H4 (cell line): ENCODE measurements around the gene RAP1GAP2. TPM values are rescaled to one million over a fixed set of nuclear protein-coding genes. Genes with fewer than 3 reads are reported as not detected.

ENCODE experiments used
- DNase-seq: peaks from one replicate; pipeline ENCODE4 v3.0.0-alpha.2; 2015; ENCODE audit warnings: low spot score
- total RNA-seq: library from RNA; depleted of rRNA; stranded (reverse); fragments of >200 nt; shearing (Covaris generic); gene quantifications from 2 replicates; pipeline ENCODE4 v1.2.3, GENCODE V29; 2014

Gene RAP1GAP2
- total RNA-seq, 1 experiment from 2014 or later, result 2.4 TPM

- DNase-seq, result no peak
These were observed 115.0 kb downstream of the RAP1GAP2 start for GRCh38 chr17:2911035-2911754.

DNA sequence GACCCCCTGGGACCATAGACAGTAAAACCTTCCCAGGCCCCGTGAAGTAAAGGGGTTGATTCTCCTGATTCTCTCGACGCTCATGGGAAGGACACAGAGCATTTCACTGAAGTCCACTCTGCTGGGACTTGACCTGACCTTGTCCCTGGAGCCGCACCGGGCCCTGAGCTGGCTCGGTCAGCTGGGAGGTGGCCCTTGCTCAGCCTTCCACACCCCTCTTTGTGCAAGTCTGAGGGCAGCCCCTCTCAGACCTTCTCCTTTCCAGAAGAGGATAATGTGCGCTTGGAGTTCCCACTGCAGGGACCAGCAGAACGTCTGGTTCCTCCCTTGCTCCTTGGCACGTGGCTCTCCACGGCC, 115.5 kb downstream of the RAP1GAP2 start:
- DNase-seq, result no peak

DNA sequence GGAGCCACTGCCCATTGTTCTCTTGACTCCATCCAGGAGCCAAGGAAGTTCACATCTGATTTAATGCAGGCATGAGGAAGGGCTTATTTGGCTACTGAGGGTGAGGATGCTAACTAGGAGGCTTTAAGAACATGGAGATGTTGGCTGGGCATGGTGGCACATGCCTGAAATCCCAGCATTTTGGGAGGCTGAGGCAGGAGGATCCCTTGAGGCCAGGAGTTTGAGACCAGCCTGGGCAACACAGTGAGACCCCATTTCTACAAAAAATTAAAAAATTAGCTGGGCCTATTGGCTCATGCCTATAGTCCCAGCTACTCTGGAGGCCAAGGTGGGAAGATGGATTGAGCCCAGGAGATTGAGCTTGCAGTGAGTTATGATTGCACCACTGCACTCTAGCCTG, 116.5 kb downstream of the RAP1GAP2 start:
- DNase-seq, result no peak

DNA sequence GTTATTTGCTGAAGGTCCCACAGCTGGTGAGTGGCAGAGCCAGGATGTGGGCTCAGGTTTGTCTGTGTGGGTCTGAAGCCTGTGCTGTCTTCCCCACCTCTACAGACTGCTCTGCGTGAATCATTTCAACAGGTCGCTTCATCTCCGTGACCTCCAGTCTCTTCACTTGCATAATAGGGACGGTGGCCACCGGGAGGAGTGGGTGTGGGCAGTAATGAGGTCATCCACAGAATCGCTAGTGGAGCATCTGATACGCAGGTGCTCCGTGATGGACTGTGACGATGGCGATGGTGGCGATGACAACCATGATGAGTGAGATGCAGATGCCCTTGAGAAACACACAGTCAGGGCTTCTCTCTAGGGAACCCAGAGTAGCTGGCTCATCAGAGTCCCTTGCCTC, 120.2 kb downstream of the RAP1GAP2 start:
- DNase-seq, result no peak

GRCh38 chr17:2921443-2921842, 125.2 kb downstream of the RAP1GAP2 start:
- no peak for DNase-seq

DNA sequence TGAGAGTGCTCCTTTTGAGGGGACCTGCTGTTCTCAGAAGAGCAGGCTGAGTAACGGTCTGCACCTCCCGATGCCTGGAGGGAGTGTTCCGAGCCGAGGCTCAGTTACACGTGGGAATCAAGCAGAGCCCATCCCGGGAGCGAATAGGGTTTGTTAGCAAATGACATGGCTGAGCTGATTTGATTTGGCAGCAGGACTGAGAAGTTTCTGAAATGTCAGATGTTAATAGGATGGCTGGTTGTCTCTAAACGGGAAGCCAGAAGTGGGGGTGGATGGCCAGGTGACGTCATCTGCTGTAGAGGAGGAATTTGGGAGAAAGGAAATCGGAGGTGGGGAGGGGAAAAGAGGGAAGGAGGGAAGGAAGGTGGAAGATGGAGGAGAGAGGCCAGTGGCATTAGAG, 128.0 kb downstream of the RAP1GAP2 start:
- no peak for DNase-seq

GRCh38 chr17:2925011-2925410, 128.8 kb downstream of the RAP1GAP2 start:
- no peak for DNase-seq

DNA sequence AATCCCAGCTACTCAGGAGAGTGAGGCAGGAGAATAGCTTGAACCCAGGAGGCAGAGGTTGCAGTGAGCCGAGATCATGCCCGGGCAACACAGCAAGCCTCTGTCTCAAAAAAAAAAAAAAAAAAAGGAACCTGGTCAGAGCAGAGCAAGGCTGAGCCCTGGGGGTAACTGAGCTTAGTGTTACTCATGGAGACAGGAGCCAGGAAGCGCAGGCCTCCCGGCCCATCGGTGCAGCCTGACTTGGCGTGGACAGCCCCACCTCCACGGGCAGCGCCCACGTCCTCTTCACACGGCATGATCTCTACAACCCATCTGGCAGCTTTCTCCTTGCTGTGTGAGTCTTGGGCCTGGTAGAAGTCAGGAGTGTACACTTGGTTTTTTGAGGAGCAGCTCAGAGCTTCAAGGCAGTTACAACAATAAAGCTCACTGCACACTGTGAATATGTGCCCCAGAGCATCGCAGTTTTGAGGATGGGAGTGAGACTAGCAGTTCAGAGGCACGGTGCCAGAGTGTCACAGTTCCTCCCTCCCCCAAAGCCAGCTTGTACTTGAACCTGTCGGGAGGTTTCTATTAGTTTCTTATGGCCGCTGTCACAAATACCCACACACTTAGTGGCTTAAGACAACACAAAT, 129.9 kb downstream of the RAP1GAP2 start:
- DNase-seq, result no peak

DNA sequence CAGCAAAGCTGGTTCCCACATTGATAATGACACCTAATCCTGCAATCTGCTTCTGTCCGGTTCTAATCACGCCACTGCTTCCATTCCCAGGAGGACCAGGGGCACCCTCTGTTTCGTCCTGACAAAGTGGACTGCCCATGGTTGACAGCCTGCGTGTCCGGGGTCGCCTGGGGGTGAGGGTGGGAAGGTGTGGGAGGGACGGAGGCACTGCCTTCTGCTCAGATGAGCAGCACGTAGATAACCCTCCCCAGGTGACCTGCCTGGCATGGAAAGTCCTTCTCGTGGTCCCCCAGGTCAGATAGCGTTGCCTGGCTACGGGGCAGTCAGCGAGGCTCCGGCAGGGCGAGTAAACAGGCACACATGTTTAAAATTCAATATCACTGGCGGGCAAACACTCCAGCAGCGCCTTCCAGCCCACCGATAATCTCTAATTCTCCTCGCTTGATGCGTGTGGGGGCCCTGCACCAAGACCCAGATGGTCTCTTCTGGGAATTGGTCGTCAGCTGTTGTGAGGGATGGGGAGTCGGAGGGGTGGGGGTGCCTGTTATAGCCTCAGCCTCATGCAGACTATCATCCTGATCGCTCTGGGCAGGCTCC, 132.2 kb downstream of the RAP1GAP2 start:
- DNase-seq, result no peak

- no peak for DNase-seq
These were observed 133.8 kb downstream of the RAP1GAP2 start for GRCh38 chr17:2929881-2930533.

DNA sequence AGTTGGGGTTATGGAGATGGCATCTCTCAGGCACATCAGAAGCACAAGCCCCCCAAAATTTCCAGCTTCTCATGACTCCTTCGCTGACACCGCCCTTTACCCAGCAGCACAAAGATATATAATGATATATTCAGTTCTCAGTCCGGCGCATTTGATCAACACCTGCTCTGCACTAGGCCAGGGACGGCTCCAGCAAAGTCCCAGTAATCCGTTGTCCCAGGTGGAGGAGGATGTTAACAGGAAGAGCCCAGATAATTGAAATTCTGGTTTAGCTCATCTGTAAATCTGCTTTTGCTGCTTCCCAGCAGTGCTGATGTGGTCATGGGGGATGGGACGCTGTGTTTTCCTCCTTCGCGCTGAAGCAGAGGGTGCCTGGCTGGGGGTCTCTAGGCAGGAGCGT, 135.6 kb downstream of the RAP1GAP2 start:
- DNase-seq, result no peak

GRCh38 chr17:2932946-2933345, 136.7 kb downstream of the RAP1GAP2 start:
- DNase-seq, result no peak

GRCh38 chr17:2933606-2934005, 137.4 kb downstream of the RAP1GAP2 start:
- no peak for DNase-seq

GRCh38 chr17:2935632-2936031, 139.4 kb downstream of the RAP1GAP2 start:
- DNase-seq, result no peak

DNA sequence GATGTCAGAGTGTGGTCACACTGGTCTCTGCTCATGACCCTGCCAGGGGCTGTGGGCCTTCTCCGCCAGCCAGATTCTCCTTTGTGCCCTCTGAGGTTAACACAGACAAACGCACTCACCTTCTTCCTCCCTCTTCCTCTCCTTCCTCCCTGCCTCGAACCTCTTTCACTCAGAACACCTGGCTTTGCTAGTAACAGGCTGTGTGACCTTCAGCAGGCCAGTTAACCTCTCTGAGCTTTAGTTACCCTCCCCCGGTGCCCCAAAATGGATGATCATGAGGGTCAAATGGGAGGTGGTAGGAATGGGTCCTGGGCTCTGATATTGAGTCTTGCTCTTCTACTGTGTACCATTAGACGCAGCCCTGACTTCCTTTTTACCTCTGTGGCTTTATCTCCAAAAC, 140.1 kb downstream of the RAP1GAP2 start:
- no peak for DNase-seq

GRCh38 chr17:2936771-2937321, 140.6 kb downstream of the RAP1GAP2 start:
- no peak for DNase-seq

DNA sequence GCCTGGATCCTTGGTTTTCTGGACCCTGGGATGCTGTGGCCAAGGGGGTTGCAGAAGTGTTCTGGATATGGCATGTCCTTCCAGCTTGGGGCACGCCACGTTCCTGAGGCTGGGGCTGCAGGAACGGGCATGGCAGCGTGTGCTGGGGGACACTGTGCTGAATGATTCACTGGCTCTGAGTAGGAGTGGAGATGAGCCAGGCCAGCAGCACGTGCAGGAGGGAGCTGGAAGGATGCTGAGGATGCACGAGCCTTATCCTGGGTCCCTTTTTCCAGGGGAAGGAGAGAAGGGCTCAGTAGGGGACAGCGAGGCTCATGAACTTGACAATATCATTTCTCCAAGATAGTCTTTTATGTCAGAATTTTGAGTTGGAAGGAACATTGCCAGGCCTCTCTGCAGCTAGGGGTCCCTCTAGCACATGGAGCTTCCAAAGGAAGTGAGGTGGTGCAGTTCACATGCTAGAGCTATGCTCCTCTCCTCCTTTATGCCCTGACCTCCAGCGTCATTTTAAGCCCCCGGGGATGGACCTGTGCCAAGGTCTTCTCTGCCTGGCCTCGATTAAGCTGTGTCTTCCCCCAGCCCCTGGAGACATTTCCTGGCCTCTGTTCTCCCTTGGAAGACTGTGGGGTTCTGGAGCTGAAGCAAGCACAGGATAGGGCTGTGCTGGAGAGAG, 141.2 kb downstream of the RAP1GAP2 start:
- no peak for DNase-seq

GRCh38 chr17:2939714-2940351, 143.6 kb downstream of the RAP1GAP2 start:
- DNase-seq, result no peak

GRCh38 chr17:2940352-2940751, 144.1 kb downstream of the RAP1GAP2 start:
- no peak for DNase-seq

GRCh38 chr17:2943981-2944380, 147.7 kb downstream of the RAP1GAP2 start:
- DNase-seq, result no peak

DNA sequence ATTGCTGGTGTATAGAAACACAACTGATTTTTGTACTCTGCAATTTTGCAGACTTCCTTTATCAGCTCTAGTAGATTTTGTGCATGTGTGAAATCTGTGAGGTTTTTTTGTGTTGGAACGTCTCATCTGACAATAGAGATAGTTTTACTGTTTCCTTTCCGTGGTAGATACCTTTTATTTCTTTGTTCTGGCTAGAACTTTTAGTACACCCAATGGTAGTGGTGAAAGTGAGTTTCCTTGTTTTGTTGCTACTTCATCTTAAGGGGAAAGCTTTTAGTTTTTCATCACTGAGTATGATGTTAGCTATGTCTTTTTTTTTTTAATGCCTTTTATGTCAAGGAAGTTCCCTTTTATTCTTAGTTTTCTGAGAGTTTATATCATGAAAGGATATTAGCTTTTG, 149.1 kb downstream of the RAP1GAP2 start:
- DNase-seq, result no peak
